Stimulated activated CD4-positive, alpha-beta T cell treated with anti-CD3 and anti-CD28 coated beads, TNF-alpha, amount 100 ng/mL, for 4 hours (primary cell): ENCODE data around the gene SH2D2A.

ENCODE experiments used
- DNase-seq, 3 experiments: peaks; one replicate each; pipeline ENCODE4 v3.0.0-alpha.2; 2020; ENCODE audit warnings: low read depth in 3 of 3

The SH2D2A gene

GRCh38 chr1:156847591-156848460, 31.2 kb upstream of the SH2D2A start:
- no peak for DNase-seq

DNA sequence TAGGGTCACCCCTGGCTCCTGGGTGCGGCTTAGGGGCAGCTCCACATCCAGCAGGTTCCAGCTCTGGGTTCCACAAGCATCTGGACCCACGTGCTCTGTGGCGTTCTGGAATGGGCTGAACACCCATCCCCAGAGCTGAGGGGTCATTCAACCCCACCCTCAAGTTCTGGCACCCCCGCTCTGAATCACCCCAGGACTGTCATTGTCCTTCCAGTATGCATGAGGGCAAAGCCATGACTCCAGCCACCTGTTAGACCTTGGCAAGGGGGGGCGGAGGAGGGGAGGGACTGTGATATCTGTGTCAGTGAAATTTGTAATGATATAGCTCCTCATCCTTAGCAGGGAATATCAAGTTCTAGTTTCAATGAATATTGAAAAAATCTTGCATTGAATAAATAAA, 30.0 kb upstream of the SH2D2A start:
- no peak for DNase-seq

DNA sequence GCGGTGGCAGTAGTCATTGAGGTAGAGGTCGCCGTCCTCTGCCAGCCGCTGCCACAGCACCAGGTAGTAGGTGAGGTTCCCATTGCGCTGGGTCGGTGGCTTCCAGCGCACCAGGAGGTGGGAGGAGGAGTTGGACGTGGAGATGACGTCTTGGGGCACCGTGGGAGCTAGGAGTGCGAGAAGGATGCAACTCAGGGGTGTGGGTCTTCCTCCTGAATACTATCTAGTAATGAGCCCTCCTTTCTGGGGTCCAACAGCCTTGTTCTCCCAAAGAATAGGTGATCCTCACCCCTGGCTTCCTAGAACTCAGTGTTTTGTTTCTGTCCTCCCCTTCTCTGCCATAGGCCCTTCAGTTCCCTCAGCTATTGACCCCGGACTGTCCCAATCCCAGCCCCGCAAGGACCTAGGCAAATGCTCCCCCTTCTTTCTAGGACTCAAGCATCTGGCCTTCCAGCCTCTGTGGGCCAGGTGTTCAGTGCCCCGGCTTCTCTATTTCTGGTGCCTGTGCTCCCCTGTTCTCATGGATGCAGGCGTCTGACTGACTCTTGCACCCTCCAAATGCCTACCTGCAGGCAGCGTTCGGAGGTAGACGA, 29.4 kb upstream of the SH2D2A start:
- DNase-seq: no peak

DNA sequence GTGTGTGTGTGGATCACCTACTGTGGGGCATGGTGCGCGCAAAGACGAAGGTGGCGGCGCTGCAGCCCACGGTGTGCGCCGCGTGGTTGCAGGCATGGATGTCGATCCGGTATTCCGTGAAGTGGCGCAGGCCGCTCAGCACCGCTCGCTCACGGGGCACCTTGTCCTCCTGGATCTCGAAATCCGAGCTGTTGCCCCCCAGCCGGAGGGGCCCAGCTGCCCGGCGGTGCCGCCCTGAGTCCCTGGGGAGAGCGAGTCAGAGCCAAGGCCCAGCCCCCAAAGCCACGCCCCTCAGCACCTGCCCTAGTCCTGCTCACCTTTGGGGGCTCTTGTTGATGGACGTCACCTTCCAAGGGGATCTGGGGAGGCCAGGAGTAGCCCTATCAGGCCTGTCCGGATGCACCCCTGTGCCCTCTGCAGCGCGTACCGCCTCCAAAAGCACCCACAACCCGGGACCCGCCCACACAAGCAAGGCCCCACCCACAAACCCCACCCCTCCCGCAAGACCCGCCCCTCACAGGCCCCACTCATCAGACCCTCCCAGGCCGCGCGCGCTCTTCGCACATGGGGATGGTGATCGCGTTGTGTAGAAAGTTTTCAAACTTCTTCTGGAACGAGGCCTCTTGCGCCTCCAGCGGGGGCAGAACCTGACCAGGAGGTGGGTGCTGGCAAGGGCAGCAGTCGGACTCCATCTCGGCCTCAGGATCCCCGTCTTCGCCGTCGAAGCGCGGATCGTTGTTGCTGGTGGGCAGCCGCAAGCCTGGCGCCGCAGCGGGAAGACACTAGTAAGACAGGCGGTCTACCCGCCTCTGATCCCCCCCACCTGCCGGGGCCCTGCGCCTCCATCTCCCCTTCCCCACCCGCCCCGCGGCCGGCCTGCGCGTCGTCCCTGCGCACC, 28.7 kb upstream of the SH2D2A start:
- DNase-seq: no peak

- DNase-seq: no peak
Measured at GRCh38 chr1:156844638-156845037, 28.0 kb upstream of the SH2D2A start.

GRCh38 chr1:156844102-156844501, 27.5 kb upstream of the SH2D2A start:
- DNase-seq: no peak

GRCh38 chr1:156842618-156843300, 26.1 kb upstream of the SH2D2A start:
- DNase-seq: no peak

DNA sequence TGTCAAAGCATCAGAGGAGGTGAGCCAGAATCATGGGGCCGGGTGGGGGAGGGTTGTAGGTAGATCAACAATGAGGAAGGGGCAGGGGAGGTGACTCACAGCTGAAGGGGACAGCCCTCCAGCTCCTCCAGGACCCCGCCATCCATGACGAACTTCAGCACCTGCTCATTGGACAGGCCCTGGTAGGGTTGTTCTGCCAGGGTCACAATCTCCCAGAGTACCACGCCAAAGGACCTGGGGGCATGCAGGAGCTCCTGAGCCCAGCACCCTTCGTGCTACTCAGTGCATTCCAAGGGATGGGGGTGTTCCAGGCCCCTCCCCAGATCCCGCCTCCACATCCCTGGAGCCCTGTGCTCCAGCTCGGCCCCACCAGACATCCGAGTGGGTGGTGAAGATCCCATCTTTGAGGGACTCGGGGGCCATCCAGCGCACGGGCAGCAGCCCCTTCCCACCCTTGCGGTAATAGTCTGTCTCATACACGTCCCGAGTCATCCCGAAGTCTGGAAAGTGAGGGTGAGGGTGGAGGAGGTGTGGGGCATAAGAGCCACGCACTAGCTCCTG, 24.7 kb upstream of the SH2D2A start:
- no peak for DNase-seq

GRCh38 chr1:156840898-156841279, 24.2 kb upstream of the SH2D2A start:
- no peak for DNase-seq

- no peak for DNase-seq
Measured at GRCh38 chr1:156840186-156840897, 23.7 kb upstream of the SH2D2A start.

- DNase-seq: no peak
Measured at GRCh38 chr1:156839426-156840109, 22.9 kb upstream of the SH2D2A start.

DNA sequence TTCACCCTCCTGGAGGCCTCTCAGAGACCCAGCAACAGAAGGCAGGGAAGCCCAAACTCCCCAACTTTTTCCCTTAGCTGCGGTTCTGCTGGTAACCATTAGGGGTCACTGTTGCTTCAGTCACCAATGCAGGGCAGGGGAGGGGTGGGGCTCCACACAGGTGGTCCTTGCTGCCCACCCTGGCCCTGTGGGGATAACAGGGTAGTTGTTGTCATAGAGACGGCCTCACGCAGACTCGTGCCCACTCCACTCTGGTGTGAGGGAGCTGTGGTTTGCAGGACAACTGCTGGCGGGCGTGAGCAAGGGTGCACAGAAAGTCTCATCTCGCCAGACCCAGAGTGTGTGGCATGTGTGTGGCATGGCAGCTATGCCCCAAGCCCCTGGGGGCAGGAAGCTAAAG, 22.3 kb upstream of the SH2D2A start:
- no peak for DNase-seq

GRCh38 chr1:156836892-156837291, 20.2 kb upstream of the SH2D2A start:
- DNase-seq: no peak

- DNase-seq: no peak
Measured at GRCh38 chr1:156836041-156836654, 19.5 kb upstream of the SH2D2A start.

DNA sequence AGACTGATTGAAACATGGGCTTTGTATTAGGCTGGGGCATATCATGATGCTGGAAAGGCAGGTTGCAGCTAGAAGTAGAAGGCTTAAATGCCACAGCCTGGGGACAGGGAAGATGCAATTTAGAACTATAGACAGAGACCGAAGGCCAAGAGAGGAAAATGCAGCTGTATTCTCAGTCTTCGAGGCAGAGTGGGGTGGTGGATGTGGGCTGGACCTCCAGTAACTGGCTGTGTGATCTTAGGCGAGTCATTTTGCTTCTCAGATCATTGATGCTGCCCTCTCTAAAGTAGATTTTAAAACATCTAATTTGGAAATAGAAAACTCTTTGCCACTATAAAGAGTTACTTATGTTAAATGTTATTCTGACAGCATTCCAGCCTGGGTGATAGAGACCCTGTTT, 17.7 kb upstream of the SH2D2A start:
- DNase-seq: no peak

- DNase-seq: no peak
Measured at GRCh38 chr1:156833603-156834002, 17.0 kb upstream of the SH2D2A start.

- DNase-seq: no peak
Measured at GRCh38 chr1:156832434-156832833, 15.8 kb upstream of the SH2D2A start.

- no peak for DNase-seq
Measured at GRCh38 chr1:156828400-156829124, 11.9 kb upstream of the SH2D2A start.

GRCh38 chr1:156826630-156827029, 10.0 kb upstream of the SH2D2A start:
- DNase-seq: no peak
